ENCODE data around the gene GABBR2. TPM values are rescaled to one million over a fixed set of nuclear protein-coding genes. Genes with fewer than 3 reads are reported as not detected.

Gene GABBR2
- total RNA-seq, 2 donors from 2014 or later: not detected

Other genes with a start within 250 kb of the GABBR2 start
- 10 to 100 TPM; 15.9 to 28.4 TPM for gene ANKS6, start 87.6 kb upstream of the GABBR2 start, total RNA-seq
- gene GALNT12, start 98.7 kb upstream of the GABBR2 start, total RNA-seq: 100 to 1,000 TPM; 115 to 156 TPM
- gene COL15A1, start 235.0 kb upstream of the GABBR2 start, total RNA-seq: 1 to 10 TPM; 2.4 to 9.5 TPM

Data from left colon (tissue), 2 donors.